ENCODE measurements around the gene FOXL2NB.

The FOXL2NB gene

DNA sequence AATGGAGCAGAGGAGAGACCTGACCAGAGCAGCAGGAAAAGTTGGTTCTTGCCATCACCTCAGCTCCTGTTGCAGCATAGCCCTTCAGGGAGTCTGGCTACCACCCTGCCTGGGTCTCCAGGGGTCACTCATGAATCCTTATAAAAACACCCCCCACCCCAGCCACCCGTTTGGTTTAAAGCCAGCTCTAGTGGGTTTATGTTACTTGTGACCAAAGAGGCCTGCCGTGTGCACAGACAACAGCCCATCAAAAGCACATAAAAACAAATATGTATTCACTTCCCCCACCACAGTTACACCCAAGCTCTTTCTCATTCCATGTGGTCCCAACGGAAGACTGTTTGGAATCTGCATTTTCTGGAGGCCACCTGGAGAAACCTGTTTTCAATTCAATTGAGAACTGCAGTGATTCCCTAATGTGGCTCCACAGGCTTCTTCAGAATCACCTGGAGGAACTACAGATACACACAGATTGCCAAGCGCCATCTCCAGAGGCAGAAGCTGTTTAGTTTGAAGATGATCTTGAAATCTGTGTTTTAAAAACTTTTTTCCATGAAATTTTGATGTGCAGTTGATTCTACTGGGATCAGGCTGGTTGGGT, 13.8 kb upstream of the FOXL2NB start:
- H3K4me3 ChIP-seq (ENCODE audit: low read depth, low read length) = no peak overlapping the region
- TF ChIP-seq, protein P1, sequence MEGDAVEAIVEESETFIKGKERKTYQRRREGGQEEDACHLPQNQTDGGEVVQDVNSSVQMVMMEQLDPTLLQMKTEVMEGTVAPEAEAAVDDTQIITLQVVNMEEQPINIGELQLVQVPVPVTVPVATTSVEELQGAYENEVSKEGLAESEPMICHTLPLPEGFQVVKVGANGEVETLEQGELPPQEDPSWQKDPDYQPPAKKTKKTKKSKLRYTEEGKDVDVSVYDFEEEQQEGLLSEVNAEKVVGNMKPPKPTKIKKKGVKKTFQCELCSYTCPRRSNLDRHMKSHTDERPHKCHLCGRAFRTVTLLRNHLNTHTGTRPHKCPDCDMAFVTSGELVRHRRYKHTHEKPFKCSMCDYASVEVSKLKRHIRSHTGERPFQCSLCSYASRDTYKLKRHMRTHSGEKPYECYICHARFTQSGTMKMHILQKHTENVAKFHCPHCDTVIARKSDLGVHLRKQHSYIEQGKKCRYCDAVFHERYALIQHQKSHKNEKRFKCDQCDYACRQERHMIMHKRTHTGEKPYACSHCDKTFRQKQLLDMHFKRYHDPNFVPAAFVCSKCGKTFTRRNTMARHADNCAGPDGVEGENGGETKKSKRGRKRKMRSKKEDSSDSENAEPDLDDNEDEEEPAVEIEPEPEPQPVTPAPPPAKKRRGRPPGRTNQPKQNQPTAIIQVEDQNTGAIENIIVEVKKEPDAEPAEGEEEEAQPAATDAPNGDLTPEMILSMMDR (IDR thresholded peaks at IDR 0.05; ENCODE audit: borderline replicate concordance, insufficient read depth, low read depth, low read length) = no peak

- no peak overlapping the region for H3K4me3 ChIP-seq (ENCODE audit: low read depth, low read length)
- TF ChIP-seq, protein P1 (IDR thresholded peaks at IDR 0.05; ENCODE audit: borderline replicate concordance, insufficient read depth, low read depth, low read length) = no peak
Measured at GRCh38 chr3:138933981-138934691, 12.9 kb upstream of the FOXL2NB start.

- TF ChIP-seq, protein P1 (IDR thresholded peaks at IDR 0.05; ENCODE audit: borderline replicate concordance, insufficient read depth, low read depth, low read length) = no peak
- H3K4me3 ChIP-seq (ENCODE audit: low read depth, low read length) = no peak overlapping the region
Measured at GRCh38 chr3:138935505-138935862, 11.5 kb upstream of the FOXL2NB start.

DNA sequence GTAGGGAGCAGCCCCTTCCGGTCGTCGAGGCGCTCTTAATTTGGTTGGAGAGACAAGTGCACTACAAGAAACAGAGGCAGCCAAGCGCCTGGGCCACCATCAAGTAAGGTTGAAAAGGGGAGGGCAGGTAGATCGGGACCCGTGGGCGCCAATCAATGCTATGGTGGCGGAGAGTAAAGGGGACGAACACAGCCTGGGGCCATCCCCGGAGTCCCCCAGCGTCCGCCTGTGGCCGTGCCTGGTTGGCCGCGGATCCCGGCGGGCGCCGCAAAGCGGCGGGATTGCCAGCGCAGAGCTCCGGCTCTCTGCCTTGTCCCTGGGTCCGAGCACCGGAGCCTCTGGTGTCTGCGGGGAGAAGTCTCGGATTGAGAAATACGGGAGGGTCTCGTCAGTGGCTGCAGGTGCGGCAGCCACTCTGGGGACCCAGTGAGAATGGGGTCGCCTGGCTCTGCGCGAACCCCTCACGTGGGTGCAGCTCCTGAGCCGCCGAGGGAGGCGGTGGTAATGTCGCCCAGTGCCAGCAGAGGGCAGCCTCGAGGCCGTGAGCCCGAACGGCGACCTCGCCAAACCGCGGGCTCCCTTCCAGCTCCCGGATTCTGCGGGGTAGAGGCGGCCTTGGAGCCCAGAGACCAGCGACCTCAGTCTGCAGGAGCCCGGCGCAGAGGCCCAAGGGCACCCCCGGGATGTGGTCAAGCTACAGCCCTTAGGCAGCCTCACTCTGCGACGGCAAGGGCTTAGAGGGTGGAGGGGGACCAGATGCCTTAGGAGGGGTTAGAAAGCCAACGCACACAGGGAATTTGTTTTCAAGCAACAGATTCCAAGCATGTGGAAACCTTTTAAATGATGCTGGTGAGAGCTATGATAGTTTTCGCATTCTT, 10.9 kb upstream of the FOXL2NB start:
- H3K4me3 ChIP-seq (ENCODE audit: low read depth, low read length) = no peak overlapping the region

DNA sequence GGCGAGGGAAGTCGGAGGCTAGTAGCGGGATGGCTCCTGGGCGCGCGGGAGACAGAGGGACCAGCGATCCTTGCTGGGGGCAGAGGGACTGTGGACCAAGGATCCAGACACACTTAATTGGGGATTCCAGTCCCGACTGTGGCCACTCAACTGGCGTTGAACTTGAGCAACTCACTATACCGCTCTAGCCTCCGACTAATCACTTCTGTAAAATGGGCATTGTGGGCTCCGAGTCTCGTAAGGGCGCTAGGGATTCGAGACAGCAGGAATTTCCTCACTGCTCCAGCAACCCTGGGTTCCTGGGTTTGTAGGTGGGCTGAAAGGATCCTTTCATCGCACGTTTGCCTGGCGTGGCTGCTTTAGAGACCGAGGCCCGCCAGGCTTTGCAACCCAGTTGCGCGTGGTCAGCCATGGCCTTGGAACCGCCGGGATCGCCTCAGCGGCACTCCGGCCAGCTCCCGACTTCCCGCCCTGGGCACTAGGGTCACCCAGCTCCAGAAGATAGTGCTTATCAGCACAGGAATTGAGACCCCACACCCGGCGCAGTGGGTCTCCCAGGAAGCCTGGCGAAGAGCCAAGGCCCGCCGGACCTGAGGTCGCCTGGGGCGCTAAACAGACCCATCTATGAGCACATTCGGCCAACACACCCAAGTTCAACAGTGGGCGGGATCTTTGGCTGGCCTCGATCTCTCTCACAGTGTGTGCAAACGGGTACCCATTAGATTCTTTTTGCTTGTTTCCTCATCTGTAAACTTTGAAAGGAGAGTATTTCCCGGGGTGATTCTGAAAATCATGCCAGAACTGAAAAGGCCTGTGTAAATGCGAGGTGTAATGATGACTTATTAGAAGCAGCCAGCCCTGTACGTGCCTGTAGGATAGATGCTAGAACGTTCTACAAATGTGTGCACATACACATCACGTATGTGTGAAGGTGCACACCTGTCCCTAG, 10.0 kb upstream of the FOXL2NB start:
- H3K4me3 ChIP-seq (ENCODE audit: low read depth, low read length) = no peak overlapping the region
- TF ChIP-seq, protein P1 (IDR thresholded peaks at IDR 0.05; ENCODE audit: borderline replicate concordance, insufficient read depth, low read depth, low read length) = no peak

More for the DNA sequence above, 10.9 kb upstream of the FOXL2NB start:
- TF ChIP-seq, protein P1 (IDR thresholded peaks at IDR 0.05; ENCODE audit: borderline replicate concordance, insufficient read depth, low read depth, low read length) = peak; percentile 97

DNA sequence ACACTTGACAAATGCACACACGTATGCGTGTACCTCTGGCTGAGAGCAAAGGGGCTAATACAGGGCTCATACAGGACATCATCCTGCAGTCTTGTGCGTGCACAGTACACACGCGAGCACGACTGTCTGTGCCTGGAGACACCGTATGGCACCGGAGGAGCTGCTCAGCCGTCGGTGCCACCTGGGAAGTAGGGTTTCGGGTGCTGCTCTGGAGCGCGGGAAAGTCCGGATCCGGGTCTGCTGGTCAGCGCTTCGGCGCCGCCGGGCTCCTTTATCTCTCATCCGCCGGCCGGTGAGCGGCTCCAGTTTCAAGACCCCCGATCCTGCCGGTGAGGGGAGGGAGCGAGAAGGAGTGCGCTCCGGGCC, 9.3 kb upstream of the FOXL2NB start:
- no peak overlapping the region for H3K4me3 ChIP-seq (ENCODE audit: low read depth, low read length)
- TF ChIP-seq, protein P1 (IDR thresholded peaks at IDR 0.05; ENCODE audit: borderline replicate concordance, insufficient read depth, low read depth, low read length) = no peak

Data from GM12875 (cell line).